Body of pancreas (tissue), 4 donors: Measurements from ENCODE around the gene SKAP1.

Experiments
- POLR2A ChIP-seq, 3 donors: fragments of 450-650 bp; IDR thresholded peaks; one replicate each; pipeline ENCODE4 v1.6.1; 2016; ENCODE audit warnings: antibody characterized with exemption in 3 of 3, mild to moderate bottlenecking in 2 of 3
- TF ChIP-seq, protein P1 (sequence below), 7 experiments: fragments of 450-650 bp in 4 of 7; fragments of 200-600 bp in 3 of 7; sonication (generic) in 3 of 7; IDR thresholded peaks; one replicate each; pipeline ENCODE4 v1.5.1; 2016 to 2019; ENCODE audit warnings: antibody characterized with exemption in 7 of 7

DNA sequence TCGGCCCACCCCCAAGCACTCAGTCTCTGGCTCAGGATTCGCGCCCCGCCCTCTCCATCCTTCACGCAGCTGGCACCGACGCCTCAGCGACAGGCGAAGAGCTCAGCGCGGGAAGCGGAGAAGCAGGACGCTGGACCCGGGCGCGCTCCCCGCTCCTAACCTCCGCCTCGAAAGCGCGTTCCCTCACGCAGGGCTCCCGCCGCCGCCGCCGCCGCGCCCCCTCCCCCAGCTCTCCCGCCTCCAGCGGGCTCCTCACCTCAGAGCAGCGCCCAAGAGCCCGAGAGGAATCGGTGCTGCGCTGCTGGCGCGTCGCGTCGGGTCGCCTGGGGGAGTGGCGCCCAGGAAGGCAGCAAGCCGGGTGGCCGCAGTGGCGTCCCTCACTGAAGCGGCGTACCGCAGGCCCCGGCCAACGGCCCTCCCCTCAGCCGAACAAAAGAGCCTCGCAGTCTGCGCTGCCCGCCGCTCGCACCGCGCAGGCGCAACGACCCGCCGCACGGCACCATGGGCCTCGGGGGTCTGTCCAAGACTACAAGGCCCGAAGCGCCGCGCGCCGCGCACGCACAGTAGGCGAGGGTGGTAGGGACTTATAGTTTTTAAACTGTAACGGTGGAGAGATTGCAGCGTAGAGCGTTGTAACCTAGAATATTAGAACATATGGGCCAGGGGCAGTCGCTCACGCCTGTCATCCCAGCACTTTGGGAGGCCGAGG, 328.8 kb downstream of the SKAP1 start, which contains the start of gene CBX1:
- TF ChIP-seq, protein P1, sequence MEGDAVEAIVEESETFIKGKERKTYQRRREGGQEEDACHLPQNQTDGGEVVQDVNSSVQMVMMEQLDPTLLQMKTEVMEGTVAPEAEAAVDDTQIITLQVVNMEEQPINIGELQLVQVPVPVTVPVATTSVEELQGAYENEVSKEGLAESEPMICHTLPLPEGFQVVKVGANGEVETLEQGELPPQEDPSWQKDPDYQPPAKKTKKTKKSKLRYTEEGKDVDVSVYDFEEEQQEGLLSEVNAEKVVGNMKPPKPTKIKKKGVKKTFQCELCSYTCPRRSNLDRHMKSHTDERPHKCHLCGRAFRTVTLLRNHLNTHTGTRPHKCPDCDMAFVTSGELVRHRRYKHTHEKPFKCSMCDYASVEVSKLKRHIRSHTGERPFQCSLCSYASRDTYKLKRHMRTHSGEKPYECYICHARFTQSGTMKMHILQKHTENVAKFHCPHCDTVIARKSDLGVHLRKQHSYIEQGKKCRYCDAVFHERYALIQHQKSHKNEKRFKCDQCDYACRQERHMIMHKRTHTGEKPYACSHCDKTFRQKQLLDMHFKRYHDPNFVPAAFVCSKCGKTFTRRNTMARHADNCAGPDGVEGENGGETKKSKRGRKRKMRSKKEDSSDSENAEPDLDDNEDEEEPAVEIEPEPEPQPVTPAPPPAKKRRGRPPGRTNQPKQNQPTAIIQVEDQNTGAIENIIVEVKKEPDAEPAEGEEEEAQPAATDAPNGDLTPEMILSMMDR (IDR thresholded peaks at IDR 0.05): peak in 1 of 7 experiments; percentile 11
- peak; percentile 48 to 70 (median 62) for TF ChIP-seq POLR2A (IDR thresholded peaks at IDR 0.05)
